ENCODE data around the gene FOXN4. TPM values are rescaled to one million over a fixed set of nuclear protein-coding genes. Genes with fewer than 3 reads are reported as not detected.

Gene FOXN4
- total RNA-seq, 1 donor from 2014 or later = not detected

GRCh38 chr12:109277255-109277898, 31.7 kb downstream of the FOXN4 start:
- no peak for TF ChIP-seq CTCF (IDR thresholded peaks at IDR 0.05; ENCODE audit: insufficient read depth, low read length, poor library complexity, severe bottlenecking)
- H3K36me3 ChIP-seq (ENCODE audit: control insufficient read depth, insufficient read depth, low read length) = no peaks in the 10 kb centered on the region

GRCh38 chr12:109276160-109276559, 32.9 kb downstream of the FOXN4 start:
- Histone ChIP-seq H3K4me3 (ENCODE audit: low read depth, low read length) (no peak overlapping the region), H3K36me3 (ENCODE audit: control insufficient read depth, insufficient read depth, low read length) (no peaks in the 10 kb centered on the region), H3K27me3 (ENCODE audit: control insufficient read depth, insufficient read depth, low read length) (peaks cover 6% of the 10 kb centered on the region)
- DNase-seq (ENCODE audit: low read depth) = no peak
- no peak for TF ChIP-seq CTCF (IDR thresholded peaks at IDR 0.05; ENCODE audit: insufficient read depth, low read length, poor library complexity, severe bottlenecking)

More at GRCh38 chr12:109277255-109277898, 31.7 kb downstream of the FOXN4 start:
- no peak overlapping the region for H3K4me3 ChIP-seq (ENCODE audit: low read depth, low read length)
- peaks cover 6% of the 10 kb centered on the region for H3K27me3 ChIP-seq (ENCODE audit: control insufficient read depth, insufficient read depth, low read length)
- DNase-seq (ENCODE audit: low read depth) = no peak

GRCh38 chr12:109275173-109275572, 33.9 kb downstream of the FOXN4 start:
- no peaks in the 10 kb centered on the region for H3K36me3 ChIP-seq (ENCODE audit: control insufficient read depth, insufficient read depth, low read length)
- H3K4me3 ChIP-seq (ENCODE audit: low read depth, low read length) = no peak overlapping the region
- peaks cover 6% of the 10 kb centered on the region for H3K27me3 ChIP-seq (ENCODE audit: control insufficient read depth, insufficient read depth, low read length)
- no peak for TF ChIP-seq CTCF (IDR thresholded peaks at IDR 0.05; ENCODE audit: insufficient read depth, low read length, poor library complexity, severe bottlenecking)
- DNase-seq (ENCODE audit: low read depth) = no peak

- DNase-seq (ENCODE audit: low read depth) = no peak
- H3K27me3 ChIP-seq (ENCODE audit: control insufficient read depth, insufficient read depth, low read length) = peaks cover 6% of the 10 kb centered on the region
- no peak for TF ChIP-seq CTCF (IDR thresholded peaks at IDR 0.05; ENCODE audit: insufficient read depth, low read length, poor library complexity, severe bottlenecking)
- H3K4me3 ChIP-seq (ENCODE audit: low read depth, low read length) = no peak overlapping the region
- no peaks in the 10 kb centered on the region for H3K36me3 ChIP-seq (ENCODE audit: control insufficient read depth, insufficient read depth, low read length)
Observed at GRCh38 chr12:109274381-109274780, 34.7 kb downstream of the FOXN4 start.

- Histone ChIP-seq H3K36me3 (ENCODE audit: control insufficient read depth, insufficient read depth, low read length) (no peaks in the 10 kb centered on the region), H3K27me3 (ENCODE audit: control insufficient read depth, insufficient read depth, low read length) (peaks cover 6% of the 10 kb centered on the region), H3K4me3 (ENCODE audit: low read depth, low read length) (no peak overlapping the region)
- DNase-seq (ENCODE audit: low read depth) = no peak
- no peak for TF ChIP-seq CTCF (IDR thresholded peaks at IDR 0.05; ENCODE audit: insufficient read depth, low read length, poor library complexity, severe bottlenecking)
Observed at GRCh38 chr12:109273354-109273753, 35.7 kb downstream of the FOXN4 start.

- H3K4me3 ChIP-seq (ENCODE audit: low read depth, low read length) = no peak overlapping the region
Observed at GRCh38 chr12:109271418-109271817, 37.7 kb downstream of the FOXN4 start.

More at GRCh38 chr12:109271418-109271817, 37.7 kb downstream of the FOXN4 start:
- Histone ChIP-seq H3K27me3 (ENCODE audit: control insufficient read depth, insufficient read depth, low read length) (peaks cover 6% of the 10 kb centered on the region), H3K36me3 (ENCODE audit: control insufficient read depth, insufficient read depth, low read length) (no peaks in the 10 kb centered on the region)
- no peak for DNase-seq (ENCODE audit: low read depth)
- TF ChIP-seq CTCF (IDR thresholded peaks at IDR 0.05; ENCODE audit: insufficient read depth, low read length, poor library complexity, severe bottlenecking) = no peak
